ENCODE measurements around the gene FNDC3B. TPM values are rescaled to one million over a fixed set of nuclear protein-coding genes. Genes with fewer than 3 reads are reported as not detected.
A peak's percentile ranks its signal among the peaks of the same experiment; 100 is the strongest.

FNDC3B gene
- total RNA-seq, 1 donor from 2014 or later, result 29.5 TPM

- Histone ChIP-seq H3K36me3 (peaks cover 4% of the 10 kb centered on the region), H3F3A (ENCODE audit: low read depth) (peaks cover 11% of the 10 kb centered on the region), H3K27ac (no peak overlapping the region), H3K27me3 (no peaks in the 10 kb centered on the region), H4K20me1 (ENCODE audit: low read depth) (peaks cover 5% of the 10 kb centered on the region), H3K9ac (no peak overlapping the region), H3K79me2 (ENCODE audit: low read depth) (no peaks in the 10 kb centered on the region), H3K4me3 (no peak overlapping the region), H3K9me3 (ENCODE audit: low read depth) (no peaks in the 10 kb centered on the region), H3K4me1 (peaks cover 16% of the 10 kb centered on the region), H3K4me2 (no peak overlapping the region), H2AFZ (replicated peaks) (no peak overlapping the region)
- H3K27me3 Mint-ChIP-seq (ENCODE audit: insufficient read depth, low read depth), result no peaks in the 10 kb centered on the region
- no peak overlapping the region for H3K27ac Mint-ChIP-seq
- peaks cover 2% of the 10 kb centered on the region for H3K4me1 Mint-ChIP-seq
- no peak for DNase-seq (ENCODE audit: low spot score)
- peaks cover 44% of the 10 kb centered on the region for H3K36me3 Mint-ChIP-seq
- no peak for TF ChIP-seq EZH2 (IDR thresholded peaks at IDR 0.05)
- TF ChIP-seq, protein P1, sequence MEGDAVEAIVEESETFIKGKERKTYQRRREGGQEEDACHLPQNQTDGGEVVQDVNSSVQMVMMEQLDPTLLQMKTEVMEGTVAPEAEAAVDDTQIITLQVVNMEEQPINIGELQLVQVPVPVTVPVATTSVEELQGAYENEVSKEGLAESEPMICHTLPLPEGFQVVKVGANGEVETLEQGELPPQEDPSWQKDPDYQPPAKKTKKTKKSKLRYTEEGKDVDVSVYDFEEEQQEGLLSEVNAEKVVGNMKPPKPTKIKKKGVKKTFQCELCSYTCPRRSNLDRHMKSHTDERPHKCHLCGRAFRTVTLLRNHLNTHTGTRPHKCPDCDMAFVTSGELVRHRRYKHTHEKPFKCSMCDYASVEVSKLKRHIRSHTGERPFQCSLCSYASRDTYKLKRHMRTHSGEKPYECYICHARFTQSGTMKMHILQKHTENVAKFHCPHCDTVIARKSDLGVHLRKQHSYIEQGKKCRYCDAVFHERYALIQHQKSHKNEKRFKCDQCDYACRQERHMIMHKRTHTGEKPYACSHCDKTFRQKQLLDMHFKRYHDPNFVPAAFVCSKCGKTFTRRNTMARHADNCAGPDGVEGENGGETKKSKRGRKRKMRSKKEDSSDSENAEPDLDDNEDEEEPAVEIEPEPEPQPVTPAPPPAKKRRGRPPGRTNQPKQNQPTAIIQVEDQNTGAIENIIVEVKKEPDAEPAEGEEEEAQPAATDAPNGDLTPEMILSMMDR (IDR thresholded peaks at IDR 0.05), result no peak
- H3K9me3 Mint-ChIP-seq, result no peaks in the 10 kb centered on the region
- H3K4me3 Mint-ChIP-seq, result no peak overlapping the region
Measured at GRCh38 chr3:172307141-172307560, 267.8 kb downstream of the FNDC3B start.

- Histone ChIP-seq H3K27me3 (no peaks in the 10 kb centered on the region), H3K27ac (peak overlapping the region; percentile 25), H4K20me1 (ENCODE audit: low read depth) (peaks cover 5% of the 10 kb centered on the region), H3K79me2 (ENCODE audit: low read depth) (no peaks in the 10 kb centered on the region), H3F3A (ENCODE audit: low read depth) (peaks cover 11% of the 10 kb centered on the region), H3K4me1 (peaks cover 16% of the 10 kb centered on the region), H3K9me3 (ENCODE audit: low read depth) (no peaks in the 10 kb centered on the region), H3K4me2 (no peak overlapping the region), H2AFZ (replicated peaks) (no peak overlapping the region), H3K4me3 (no peak overlapping the region), H3K9ac (no peak overlapping the region), H3K36me3 (peaks cover 4% of the 10 kb centered on the region)
- Mint-ChIP-seq H3K27me3 (ENCODE audit: insufficient read depth, low read depth) (no peaks in the 10 kb centered on the region), H3K4me3 (no peak overlapping the region), H3K9me3 (no peaks in the 10 kb centered on the region), H3K4me1 (peaks cover 2% of the 10 kb centered on the region), H3K27ac (no peak overlapping the region), H3K36me3 (peaks cover 43% of the 10 kb centered on the region)
- no peak for TF ChIP-seq EZH2phosphoT487 (IDR thresholded peaks at IDR 0.05)
- DNase-seq (ENCODE audit: low spot score), result no peak
Measured at GRCh38 chr3:172309059-172309458, 269.7 kb downstream of the FNDC3B start.

GRCh38 chr3:172309741-172310427, 270.5 kb downstream of the FNDC3B start:
- Mint-ChIP-seq H3K27me3 (ENCODE audit: insufficient read depth, low read depth) (no peaks in the 10 kb centered on the region), H3K9me3 (no peaks in the 10 kb centered on the region), H3K36me3 (peaks cover 48% of the 10 kb centered on the region), H3K4me3 (no peak overlapping the region), H3K4me1 (peaks cover 2% of the 10 kb centered on the region), H3K27ac (no peak overlapping the region)
- TF ChIP-seq, protein P1 (IDR thresholded peaks at IDR 0.05), result no peak
- no peak for TF ChIP-seq EZH2phosphoT487 (IDR thresholded peaks at IDR 0.05)
- no peak for TF ChIP-seq EZH2 (IDR thresholded peaks at IDR 0.05)
- Histone ChIP-seq H3K27me3 (no peaks in the 10 kb centered on the region), H4K20me1 (ENCODE audit: low read depth) (peaks cover 5% of the 10 kb centered on the region), H3K4me1 (peaks cover 16% of the 10 kb centered on the region), H3F3A (ENCODE audit: low read depth) (peaks cover 11% of the 10 kb centered on the region), H3K36me3 (peaks cover 4% of the 10 kb centered on the region), H3K27ac (peak overlapping the region; percentile 77), H3K79me2 (ENCODE audit: low read depth) (no peaks in the 10 kb centered on the region), H3K4me2 (no peak overlapping the region), H2AFZ (replicated peaks) (no peak overlapping the region), H3K9me3 (ENCODE audit: low read depth) (no peaks in the 10 kb centered on the region), H3K4me3 (no peak overlapping the region), H3K9ac (no peak overlapping the region)
- DNase-seq (ENCODE audit: low spot score), result no peak

GRCh38 chr3:172310428-172310760, 271.0 kb downstream of the FNDC3B start:
- H3K36me3 ChIP-seq, result peaks cover 4% of the 10 kb centered on the region
- peaks cover 5% of the 10 kb centered on the region for H4K20me1 ChIP-seq (ENCODE audit: low read depth)
- no peak overlapping the region for H3K4me3 Mint-ChIP-seq
- peaks cover 2% of the 10 kb centered on the region for H3K4me1 Mint-ChIP-seq
- no peaks in the 10 kb centered on the region for H3K9me3 ChIP-seq (ENCODE audit: low read depth)
- no peaks in the 10 kb centered on the region for H3K27me3 ChIP-seq
- no peak for DNase-seq (ENCODE audit: low spot score)
- no peaks in the 10 kb centered on the region for H3K27me3 Mint-ChIP-seq (ENCODE audit: insufficient read depth, low read depth)
- peaks cover 46% of the 10 kb centered on the region for H3K36me3 Mint-ChIP-seq
- H2AFZ ChIP-seq (replicated peaks), result no peak overlapping the region
- TF ChIP-seq, protein P1 (IDR thresholded peaks at IDR 0.05), result no peak
- no peak for TF ChIP-seq EZH2phosphoT487 (IDR thresholded peaks at IDR 0.05)
- no peak for TF ChIP-seq EZH2 (IDR thresholded peaks at IDR 0.05)
- no peak overlapping the region for H3K4me2 ChIP-seq
- no peak overlapping the region for H3K9ac ChIP-seq
- H3K27ac Mint-ChIP-seq, result no peak overlapping the region
- peaks cover 16% of the 10 kb centered on the region for H3K4me1 ChIP-seq
- peaks cover 11% of the 10 kb centered on the region for H3F3A ChIP-seq (ENCODE audit: low read depth)
- no peaks in the 10 kb centered on the region for H3K9me3 Mint-ChIP-seq
- H3K79me2 ChIP-seq (ENCODE audit: low read depth), result no peaks in the 10 kb centered on the region
- H3K27ac ChIP-seq, result peak overlapping the region; percentile 77
- no peak overlapping the region for H3K4me3 ChIP-seq

Data from neural progenitor cell (in vitro differentiated cells).